NCI-H2081 treated with DMSO at 0.1 percent for 48 hours (cell line): ENCODE measurements around the gene WBP2.
"Not testable (repeated sequence)": the region's sequence is repeated elsewhere in the genome, so short reads cannot be mapped to it uniquely, and the experiment has no call there.

Experiments used
- DNase-seq: peaks from one replicate; lab custom pipeline; 2025; lab: John Stamatoyannopoulos, UW

WBP2 gene

GRCh38 chr17:75888484-75888883, 33.3 kb upstream of the WBP2 start:
- DNase-seq = no peak

- not testable (repeated sequence) for DNase-seq
Observed at GRCh38 chr17:75885860-75886259, 30.7 kb upstream of the WBP2 start.

GRCh38 chr17:75885431-75885830, 30.3 kb upstream of the WBP2 start:
- DNase-seq = no peak

GRCh38 chr17:75881678-75882454, 26.7 kb upstream of the WBP2 start:
- DNase-seq = no peak

GRCh38 chr17:75880266-75880665, 25.1 kb upstream of the WBP2 start:
- no peak for DNase-seq

GRCh38 chr17:75878174-75878998, 23.3 kb upstream of the WBP2 start, which contains the start of gene TRIM47:
Gene TRIM47, minus strand, starts transcription at chr17:75878581. Its CDS starts 33 bp downstream, at chr17:75878548.
- DNase-seq = no peak

GRCh38 chr17:75877752-75878173, 22.6 kb upstream of the WBP2 start:
- no peak for DNase-seq

- no peak for DNase-seq
Observed at GRCh38 chr17:75876938-75877751, 22.0 kb upstream of the WBP2 start.

- DNase-seq = peak; percentile 89
Observed at GRCh38 chr17:75876190-75876937, 21.2 kb upstream of the WBP2 start.

- no peak for DNase-seq
Observed at GRCh38 chr17:75875940-75876189, 20.7 kb upstream of the WBP2 start.

GRCh38 chr17:75875182-75875939, 20.2 kb upstream of the WBP2 start:
- no peak for DNase-seq

GRCh38 chr17:75874323-75875181, 19.4 kb upstream of the WBP2 start:
- DNase-seq = no peak

GRCh38 chr17:75873587-75874322, 18.6 kb upstream of the WBP2 start:
- DNase-seq = no peak

- no peak for DNase-seq
Observed at GRCh38 chr17:75872434-75873351, 17.6 kb upstream of the WBP2 start.

- not testable (repeated sequence) for DNase-seq
Observed at GRCh38 chr17:75870228-75870627, 15.1 kb upstream of the WBP2 start.

GRCh38 chr17:75869282-75870141, 14.4 kb upstream of the WBP2 start:
- DNase-seq = no peak

GRCh38 chr17:75868730-75869281, 13.7 kb upstream of the WBP2 start:
- DNase-seq = not testable (repeated sequence)
